ENCODE measurements around the gene CNGB1.
A peak's percentile ranks its signal among the peaks of the same experiment; 100 is the strongest.
"Not testable (repeated sequence)": the region's sequence is repeated elsewhere in the genome, so short reads cannot be mapped to it uniquely, and the experiment has no call there.

The CNGB1 gene

GRCh38 chr16:57996406-57997175, 25.7 kb upstream of the CNGB1 start:
- DNase-seq, result no peak

- DNase-seq, result no peak
These were observed 24.9 kb upstream of the CNGB1 start for GRCh38 chr16:57995721-57996405.

- DNase-seq, result peak; percentile 31
These were observed 23.9 kb upstream of the CNGB1 start for GRCh38 chr16:57994778-57995177.

- DNase-seq, result no peak
These were observed 23.4 kb upstream of the CNGB1 start for GRCh38 chr16:57994361-57994760.

- DNase-seq, result no peak
These were observed 23.0 kb upstream of the CNGB1 start for GRCh38 chr16:57993897-57994296.

- no peak for DNase-seq
These were observed 22.5 kb upstream of the CNGB1 start for GRCh38 chr16:57993438-57993837.

GRCh38 chr16:57992084-57992483, 21.2 kb upstream of the CNGB1 start:
- DNase-seq, result no peak

- no peak for DNase-seq
These were observed 20.7 kb upstream of the CNGB1 start for GRCh38 chr16:57991551-57992059.

GRCh38 chr16:57988929-57989328, 18.0 kb upstream of the CNGB1 start:
- DNase-seq, result no peak

- DNase-seq, result no peak
These were observed 16.7 kb upstream of the CNGB1 start for GRCh38 chr16:57987441-57988177.

- DNase-seq, result no peak
These were observed 15.3 kb upstream of the CNGB1 start for GRCh38 chr16:57986196-57986595.

- no peak for DNase-seq
These were observed 14.6 kb upstream of the CNGB1 start for GRCh38 chr16:57985204-57986181.

GRCh38 chr16:57984443-57985203, 13.7 kb upstream of the CNGB1 start:
- peak; percentile 92 for DNase-seq

GRCh38 chr16:57982385-57982784, 11.5 kb upstream of the CNGB1 start:
- no peak for DNase-seq

- DNase-seq, result no peak
These were observed 10.7 kb upstream of the CNGB1 start for GRCh38 chr16:57981636-57982035.

GRCh38 chr16:57979006-57979585, 8.2 kb upstream of the CNGB1 start:
- no peak for DNase-seq

GRCh38 chr16:57978070-57978465, 7.1 kb upstream of the CNGB1 start:
- not testable (repeated sequence) for DNase-seq

- no peak for DNase-seq
These were observed 6.6 kb upstream of the CNGB1 start for GRCh38 chr16:57977418-57978069.

- no peak for DNase-seq
These were observed 5.4 kb upstream of the CNGB1 start for GRCh38 chr16:57976331-57976796.

GRCh38 chr16:57972306-57972705, 1.4 kb upstream of the CNGB1 start:
- DNase-seq, result no peak

Data from T-helper 9 cell (primary cell).